HEK293T (cell line): ENCODE measurements around the gene DNAAF2.
"Not testable (repeated sequence)": the region's sequence is repeated elsewhere in the genome, so short reads cannot be mapped to it uniquely, and the experiment has no call there.

Experiments
- CTCF ChIA-PET: fragments of 350-600 bp; formaldehyde crosslinking; extraction: SDS; loops from one replicate; lab custom pipeline; 2021; ENCODE audit warnings: antibody characterized with exemption, inconsistent platforms; lab: Yijun Ruan, JAX
- POLR2A ChIA-PET: fragments of 350-600 bp; formaldehyde crosslinking; extraction: SDS; loops from one replicate; lab custom pipeline; 2020; ENCODE audit warnings: antibody characterized with exemption, inconsistent platforms; lab: Yijun Ruan, JAX
- DNase-seq: peaks from one replicate; pipeline ENCODE4 v3.0.0; 2012; ENCODE audit warnings: mixed read lengths; ENCODE audit errors: extremely low spot score
- ARNT ChIP-seq: fragments of 450-650 bp; IDR thresholded peaks from 2 replicates; pipeline ENCODE4 v1.6.1; 2017; ENCODE audit warnings: mild to moderate bottlenecking
- BHLHE40 ChIP-seq: fragments of 450-650 bp; IDR thresholded peaks from 2 replicates; pipeline ENCODE4 v1.6.1; 2016; ENCODE audit warnings: mild to moderate bottlenecking, moderate library complexity, borderline replicate concordance
- CTBP1 ChIP-seq: fragments of 450-650 bp; IDR thresholded peaks from 2 replicates; pipeline ENCODE4 v1.6.1; 2016; ENCODE audit warnings: borderline replicate concordance
- ELF4 ChIP-seq: fragments of 450-650 bp; IDR thresholded peaks from 2 replicates; pipeline ENCODE4 v1.6.1; 2017; ENCODE audit warnings: antibody characterized with exemption
- FOXA1 ChIP-seq: fragments of 450-650 bp; IDR thresholded peaks from 2 replicates; pipeline ENCODE4 v1.6.1; 2016; ENCODE audit warnings: mild to moderate bottlenecking
- FOXK2 ChIP-seq: fragments of 450-650 bp; IDR thresholded peaks from 2 replicates; pipeline ENCODE4 v1.6.1; 2016; ENCODE audit warnings: mild to moderate bottlenecking
- FOXM1 ChIP-seq: fragments of 450-650 bp; IDR thresholded peaks from 2 replicates; pipeline ENCODE4 v1.6.1; 2017; ENCODE audit warnings: mild to moderate bottlenecking, borderline replicate concordance
- HDGF ChIP-seq: fragments of 450-650 bp; IDR thresholded peaks from 2 replicates; pipeline ENCODE4 v1.6.1; 2017; ENCODE audit warnings: antibody characterized with exemption, borderline replicate concordance
- L3MBTL2 ChIP-seq: fragments of 450-650 bp; conservative IDR thresholded peaks from 2 replicates; pipeline ENCODE4 v1.6.1; 2016; ENCODE audit warnings: mild to moderate bottlenecking
- LEF1 ChIP-seq: fragments of 450-650 bp; IDR thresholded peaks from 2 replicates; pipeline ENCODE4 v1.6.1; 2017; ENCODE audit warnings: mild to moderate bottlenecking, borderline replicate concordance
- NFRKB ChIP-seq: fragments of 450-650 bp; IDR thresholded peaks from 2 replicates; pipeline ENCODE4 v1.6.1; 2016; ENCODE audit warnings: mild to moderate bottlenecking, moderate library complexity
- PKNOX1 ChIP-seq: fragments of 450-650 bp; IDR thresholded peaks from 2 replicates; pipeline ENCODE4 v1.6.1; 2016
- SP1 ChIP-seq: fragments of 450-650 bp; IDR thresholded peaks from 2 replicates; pipeline ENCODE4 v1.6.1; 2017
- SUZ12 ChIP-seq: fragments of 450-650 bp; IDR thresholded peaks from 2 replicates; pipeline ENCODE4 v1.6.1; 2016; ENCODE audit warnings: mild to moderate bottlenecking
- TARDBP ChIP-seq: fragments of 450-650 bp; IDR thresholded peaks from 2 replicates; pipeline ENCODE4 v1.6.1; 2016
- ZNF384 ChIP-seq: fragments of 450-650 bp; IDR thresholded peaks from 2 replicates; pipeline ENCODE4 v1.6.1; 2016

DNAAF2 gene

GRCh38 chr14:49586673-49587460 lies 48.2 kb downstream of the DNAAF2 start:
- POLR2A ChIA-PET, result interaction anchor here (0.5 to 3.3 kb wide), 21 partner anchors 8 to 276 kb away, joined by 3 to 41 read pairs (median 5); partner anchors contain the start of genes DNAAF2, LRR1, MGAT2 and POLE2
- peak; percentile 23 for DNase-seq
- CTCF ChIA-PET, result interaction anchor here (0.6 to 3.0 kb wide), 8 partner anchors 9 to 1722 kb away, joined by 3 to 16 read pairs (median 6); partner anchors contain the start of genes LRR1, MGAT2 and RPL36AL
- TF ChIP-seq SUZ12, result no peak
- TF ChIP-seq FOXK2, result no peak
- no peak for TF ChIP-seq FOXA1
- no peak for TF ChIP-seq L3MBTL2
- no peak for TF ChIP-seq NFRKB
- no peak for TF ChIP-seq SP1
- TF ChIP-seq ZNF384, result no peak
- TF ChIP-seq CTBP1, result no peak
- TF ChIP-seq TARDBP, result no peak
- no peak for TF ChIP-seq ELF4
- TF ChIP-seq PKNOX1, result no peak
- TF ChIP-seq FOXM1, result no peak
- TF ChIP-seq HDGF, result no peak
- no peak for TF ChIP-seq BHLHE40
- TF ChIP-seq LEF1, result no peak
- no peak for TF ChIP-seq ARNT

- CTCF ChIA-PET, result interaction anchor here (0.5 to 3.0 kb wide), 7 partner anchors 10 to 1723 kb away, joined by 3 to 16 read pairs (median 5); partner anchors contain the start of genes ARF6, MGAT2 and RPL36AL
- DNase-seq, result peak; percentile 94
- TF ChIP-seq PKNOX1, result no peak
- no peak for TF ChIP-seq FOXK2
- no peak for TF ChIP-seq FOXA1
- no peak for TF ChIP-seq ARNT
- no peak for TF ChIP-seq SP1
- no peak for TF ChIP-seq LEF1
- TF ChIP-seq ZNF384, result no peak
- no peak for TF ChIP-seq HDGF
- no peak for TF ChIP-seq NFRKB
- TF ChIP-seq FOXM1, result no peak
- no peak for TF ChIP-seq CTBP1
- peak; percentile 75 for TF ChIP-seq ELF4
- peak; percentile 62 for TF ChIP-seq L3MBTL2
- TF ChIP-seq BHLHE40, result no peak
- no peak for TF ChIP-seq TARDBP
- no peak for TF ChIP-seq SUZ12
- POLR2A ChIA-PET, result interaction anchor here (0.5 to 3.3 kb wide), 23 partner anchors 8 to 508 kb away, joined by 3 to 41 read pairs (median 5); partner anchors contain the start of genes DNAAF2, LRR1, MGAT2 and POLE2
These were observed 49.0 kb downstream of the DNAAF2 start, which contains the start of gene RPS29 for GRCh38 chr14:49585803-49586672. Gene RPS29, minus strand, starts transcription at chr14:49586380. Its CDS starts 34 bp downstream, at chr14:49586346.

GRCh38 chr14:49584981-49585640 lies 49.9 kb downstream of the DNAAF2 start:
- ChIA-PET POLR2A (interaction anchor here (0.7 to 3.3 kb wide), 5 partner anchors 10 to 509 kb away, joined by 3 to 40 read pairs (median 4); partner anchors contain the start of genes LRR1, MGAT2 and RPL36AL), CTCF (interaction anchor here (0.5 to 3.0 kb wide), 5 partner anchors 10 to 308 kb away, joined by 3 to 16 read pairs (median 3); partner anchors contain the start of gene ARF6)
- DNase-seq, result not testable (repeated sequence)

GRCh38 chr14:49584058-49584457 lies 51.0 kb downstream of the DNAAF2 start:
- CTCF ChIA-PET, result no interaction called here
- TF ChIP-seq SUZ12 (no peak), ARNT (no peak), TARDBP (no peak), FOXK2 (no peak), HDGF (no peak), L3MBTL2 (no peak), SP1 (no peak), CTBP1 (no peak)
- DNase-seq, result no peak
- POLR2A ChIA-PET, result no interaction called here

GRCh38 chr14:49583629-49584028 lies 51.4 kb downstream of the DNAAF2 start:
- POLR2A ChIA-PET, result no interaction called here
- CTCF ChIA-PET, result no interaction called here
- TF ChIP-seq L3MBTL2 (no peak), SP1 (no peak), CTBP1 (no peak), FOXK2 (no peak), ZNF384 (no peak), FOXM1 (no peak), BHLHE40 (no peak), ARNT (no peak), LEF1 (no peak), SUZ12 (no peak), PKNOX1 (no peak), NFRKB (no peak), ELF4 (no peak)
- no peak for DNase-seq
